HEK293 (cell line): ENCODE results near the gene EVL.

ENCODE experiments used
- CTCF ChIA-PET: fragments of 350-600 bp; formaldehyde crosslinking; extraction: SDS; loops from one replicate; lab custom pipeline; 2021; ENCODE audit warnings: antibody characterized with exemption; lab: Yijun Ruan, JAX
- POLR2A ChIA-PET: fragments of 300-600 bp; formaldehyde crosslinking; extraction: SDS; loops from one replicate; lab custom pipeline; 2020; ENCODE audit warnings: antibody characterized with exemption, inconsistent platforms; lab: Yijun Ruan, JAX
- H3K27ac ChIP-seq: fragments of 200-500 bp; sonication (Bioruptor generic); 2 replicates; pipeline ENCODE4 v1.5.1; 2014; ENCODE audit warnings: low read depth, low read length, control low read depth, inconsistent platforms; ENCODE audit errors: extremely low read depth
- H3K36me3 ChIP-seq, 2 experiments: fragments of 200-500 bp in 1 of 2; sonication (Bioruptor generic) in 1 of 2; 1 replicate in 1 of 2; 2 replicates in 1 of 2; pipeline ENCODE4 v1.5.1; 2014 to 2017; ENCODE audit warnings: inconsistent platforms in 2 of 2, low read length in 2 of 2; ENCODE audit not compliant: control insufficient read depth in 2 of 2, insufficient read depth in 1 of 2
- H3K4me1 ChIP-seq: fragments of 200-500 bp; sonication (Bioruptor generic); 2 replicates; pipeline ENCODE4 v1.5.1; 2014; ENCODE audit warnings: mild to moderate bottlenecking, low read length, inconsistent platforms; ENCODE audit not compliant: control insufficient read depth, insufficient read depth
- H3K4me3 ChIP-seq: 2 replicates; pipeline ENCODE4 v1.5.1; 2011; ENCODE audit warnings: low read depth, mild to moderate bottlenecking, control low read depth, low read length, moderate library complexity
- H3K9me3 ChIP-seq: fragments of 200-500 bp; sonication (Bioruptor generic); 2 replicates; pipeline ENCODE4 v1.5.1; 2014; ENCODE audit warnings: low read depth, low read length, inconsistent platforms; ENCODE audit not compliant: control insufficient read depth, insufficient read depth
- GLIS1 ChIP-seq: fragments of 450-650 bp; formaldehyde crosslinking; IDR thresholded peaks from 2 replicates; pipeline ENCODE4 v1.5.1; 2016; ENCODE audit warnings: missing biosample characterization, missing genetic modification characterization
- MYNN ChIP-seq: fragments of 450-650 bp; formaldehyde crosslinking; IDR thresholded peaks from 2 replicates; pipeline ENCODE4 v1.5.1; 2016; ENCODE audit warnings: missing biosample characterization, missing genetic modification characterization, borderline replicate concordance
- MZF1 ChIP-seq: fragments of 450-650 bp; formaldehyde crosslinking; IDR thresholded peaks from 2 replicates; pipeline ENCODE4 v1.5.1; 2017; ENCODE audit warnings: missing biosample characterization, missing genetic modification characterization, borderline replicate concordance
- SCRT1 ChIP-seq: fragments of 450-650 bp; formaldehyde crosslinking; IDR thresholded peaks from 2 replicates; pipeline ENCODE4 v1.5.1; 2016; ENCODE audit warnings: missing biosample characterization, missing genetic modification characterization, borderline replicate concordance
- TRIM28 ChIP-seq: IDR thresholded peaks from 2 replicates; pipeline ENCODE4 v1.6.1; 2011; ENCODE audit warnings: low read length, control low read depth, borderline replicate concordance
- WT1 ChIP-seq: fragments of 450-650 bp; formaldehyde crosslinking; IDR thresholded peaks from 2 replicates; pipeline ENCODE4 v1.5.1; 2016; ENCODE audit warnings: missing biosample characterization, missing genetic modification characterization
- ZFP69B ChIP-seq: fragments of 450-650 bp; formaldehyde crosslinking; IDR thresholded peaks from 2 replicates; pipeline ENCODE4 v1.5.1; 2016; ENCODE audit warnings: missing biosample characterization, missing genetic modification characterization
- ZNF112 ChIP-seq: fragments of 450-650 bp; formaldehyde crosslinking; IDR thresholded peaks from 2 replicates; pipeline ENCODE4 v1.5.0; 2017; ENCODE audit warnings: missing biosample characterization, missing genetic modification characterization
- ZNF221 ChIP-seq: fragments of 450-650 bp; formaldehyde crosslinking; IDR thresholded peaks from 2 replicates; pipeline ENCODE4 v1.5.1; 2017; ENCODE audit warnings: missing biosample characterization, missing genetic modification characterization, borderline replicate concordance
- ZNF274 ChIP-seq, 2 experiments: fragments of 200-500 bp in 1 of 2; fragments of 450-650 bp in 1 of 2; sonication (Bioruptor generic) in 1 of 2; formaldehyde crosslinking in 1 of 2; IDR thresholded peaks; 2 replicates each; pipeline versions ENCODE4 v1.5.1 to v1.6.1; 2014 to 2016; ENCODE audit warnings: borderline replicate concordance in 1 of 2, inconsistent platforms in 1 of 2, low read length in 1 of 2, missing biosample characterization in 1 of 2, missing genetic modification characterization in 1 of 2
- ZNF366 ChIP-seq: fragments of 450-650 bp; formaldehyde crosslinking; conservative IDR thresholded peaks from 2 replicates; pipeline ENCODE4 v1.5.1; 2016; ENCODE audit warnings: missing biosample characterization, missing genetic modification characterization
- ZNF48 ChIP-seq: fragments of 450-650 bp; formaldehyde crosslinking; IDR thresholded peaks from 2 replicates; pipeline ENCODE4 v1.5.1; 2016; ENCODE audit warnings: missing biosample characterization, missing genetic modification characterization
- ZNF658 ChIP-seq: fragments of 450-650 bp; formaldehyde crosslinking; IDR thresholded peaks from 2 replicates; pipeline ENCODE4; 2016; ENCODE audit warnings: missing biosample characterization, missing genetic modification characterization
- ZNF670 ChIP-seq: fragments of 450-650 bp; formaldehyde crosslinking; IDR thresholded peaks from 2 replicates; pipeline ENCODE4 v1.5.1; 2016; ENCODE audit warnings: missing biosample characterization, missing genetic modification characterization, low read depth
- ZNF677 ChIP-seq: fragments of 450-650 bp; IDR thresholded peaks from 2 replicates; pipeline ENCODE4 v1.5.0; 2018; ENCODE audit warnings: missing biosample characterization, mild to moderate bottlenecking, missing genetic modification characterization, moderate library complexity
- ZNF792 ChIP-seq: fragments of 450-650 bp; formaldehyde crosslinking; IDR thresholded peaks from 2 replicates; pipeline ENCODE4 v1.5.1; 2016; ENCODE audit warnings: missing biosample characterization, missing genetic modification characterization
- TF ChIP-seq, protein P1 (sequence below): fragments of 450-650 bp; formaldehyde crosslinking; IDR thresholded peaks from 2 replicates; pipeline ENCODE4 v1.5.1; 2017; ENCODE audit warnings: missing biosample characterization, missing genetic modification characterization
- TF ChIP-seq, protein P2 (sequence below): fragments of 450-650 bp; formaldehyde crosslinking; IDR thresholded peaks from 2 replicates; pipeline ENCODE4 v1.5.1; 2016; ENCODE audit warnings: missing biosample characterization, missing genetic modification characterization, borderline replicate concordance
- TF ChIP-seq, protein P3 (sequence below): fragments of 450-650 bp; formaldehyde crosslinking; IDR thresholded peaks from 2 replicates; pipeline ENCODE4 v1.5.1; 2017; ENCODE audit warnings: missing biosample characterization, missing genetic modification characterization
- TF ChIP-seq, protein P4 (sequence below): fragments of 450-650 bp; formaldehyde crosslinking; optimal IDR thresholded peaks from 2 replicates; pipeline ENCODE3; 2016; ENCODE audit warnings: missing biosample characterization, mild to moderate bottlenecking, missing genetic modification characterization

The EVL gene

DNA sequence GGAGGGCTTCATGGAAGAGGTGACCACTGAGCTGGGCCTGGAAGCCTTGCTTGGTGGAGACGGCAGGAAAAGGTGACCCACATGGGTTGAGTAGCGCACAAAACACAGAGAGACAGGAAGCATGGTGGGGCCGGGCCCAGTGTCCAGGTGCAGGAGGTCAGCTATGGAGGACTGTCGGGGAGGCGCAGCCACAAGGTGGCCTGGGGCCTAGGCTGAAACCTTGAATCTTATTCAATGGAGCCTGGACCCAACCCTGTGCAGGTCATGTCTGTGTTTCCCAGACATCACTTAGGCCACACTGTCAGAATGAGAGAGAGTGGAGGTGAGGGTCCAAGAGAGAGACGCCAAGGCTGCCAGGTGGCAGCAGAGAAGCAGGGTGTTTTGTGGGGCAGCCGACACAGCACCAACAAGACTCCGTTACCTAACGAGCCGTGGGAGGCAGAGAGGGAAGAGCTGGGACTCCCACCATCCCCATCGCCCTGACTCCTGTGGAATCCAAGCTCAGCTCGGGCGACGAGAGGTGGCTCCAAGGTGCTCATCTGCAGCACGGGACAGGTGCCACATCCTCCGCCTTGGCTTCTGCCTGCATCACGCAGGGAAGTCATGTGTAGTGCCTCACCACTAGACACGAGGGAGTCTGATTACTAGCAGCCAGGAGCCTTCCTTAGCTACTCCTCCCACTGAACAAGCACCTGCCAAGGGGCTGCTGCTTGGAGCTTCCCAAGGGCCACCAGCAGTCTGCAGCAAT lies 55.5 kb downstream of the EVL start:
- CTCF ChIA-PET, result interaction anchor here (0.6 to 1.5 kb wide), 2 partner anchors 12 to 19 kb away, joined by 7 to 8 read pairs; no protein-coding TSS in a partner anchor
- Histone ChIP-seq H3K9me3 (no peaks in the 10 kb centered on the region), H3K27ac (no peak overlapping the region), H3K36me3 (peaks cover 0 to 17% of the 10 kb centered on the region in 2 experiments; a peak in 2 of 3 replicates), H3K4me3 (no peak overlapping the region), H3K4me1 (no peaks in the 10 kb centered on the region)
- TF ChIP-seq, protein P1, sequence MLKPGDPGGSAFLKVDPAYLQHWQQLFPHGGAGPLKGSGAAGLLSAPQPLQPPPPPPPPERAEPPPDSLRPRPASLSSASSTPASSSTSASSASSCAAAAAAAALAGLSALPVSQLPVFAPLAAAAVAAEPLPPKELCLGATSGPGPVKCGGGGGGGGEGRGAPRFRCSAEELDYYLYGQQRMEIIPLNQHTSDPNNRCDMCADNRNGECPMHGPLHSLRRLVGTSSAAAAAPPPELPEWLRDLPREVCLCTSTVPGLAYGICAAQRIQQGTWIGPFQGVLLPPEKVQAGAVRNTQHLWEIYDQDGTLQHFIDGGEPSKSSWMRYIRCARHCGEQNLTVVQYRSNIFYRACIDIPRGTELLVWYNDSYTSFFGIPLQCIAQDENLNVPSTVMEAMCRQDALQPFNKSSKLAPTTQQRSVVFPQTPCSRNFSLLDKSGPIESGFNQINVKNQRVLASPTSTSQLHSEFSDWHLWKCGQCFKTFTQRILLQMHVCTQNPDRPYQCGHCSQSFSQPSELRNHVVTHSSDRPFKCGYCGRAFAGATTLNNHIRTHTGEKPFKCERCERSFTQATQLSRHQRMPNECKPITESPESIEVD (tag by site-specific recombination), result no peak
- TF ChIP-seq ZNF670 (tag by site-specific recombination) (no peak), ZNF274 (IDR thresholded peaks at IDR 0.05; ENCODE audit: low read length) (no peak), ZNF274 (tag by site-specific recombination; IDR thresholded peaks at IDR 0.05; ENCODE audit: borderline replicate concordance) (no peak)
- POLR2A ChIA-PET, result interaction anchor here (0.5 kb wide), 1 partner anchor 17 kb away, joined by 6 read pairs; no protein-coding TSS in a partner anchor

DNA sequence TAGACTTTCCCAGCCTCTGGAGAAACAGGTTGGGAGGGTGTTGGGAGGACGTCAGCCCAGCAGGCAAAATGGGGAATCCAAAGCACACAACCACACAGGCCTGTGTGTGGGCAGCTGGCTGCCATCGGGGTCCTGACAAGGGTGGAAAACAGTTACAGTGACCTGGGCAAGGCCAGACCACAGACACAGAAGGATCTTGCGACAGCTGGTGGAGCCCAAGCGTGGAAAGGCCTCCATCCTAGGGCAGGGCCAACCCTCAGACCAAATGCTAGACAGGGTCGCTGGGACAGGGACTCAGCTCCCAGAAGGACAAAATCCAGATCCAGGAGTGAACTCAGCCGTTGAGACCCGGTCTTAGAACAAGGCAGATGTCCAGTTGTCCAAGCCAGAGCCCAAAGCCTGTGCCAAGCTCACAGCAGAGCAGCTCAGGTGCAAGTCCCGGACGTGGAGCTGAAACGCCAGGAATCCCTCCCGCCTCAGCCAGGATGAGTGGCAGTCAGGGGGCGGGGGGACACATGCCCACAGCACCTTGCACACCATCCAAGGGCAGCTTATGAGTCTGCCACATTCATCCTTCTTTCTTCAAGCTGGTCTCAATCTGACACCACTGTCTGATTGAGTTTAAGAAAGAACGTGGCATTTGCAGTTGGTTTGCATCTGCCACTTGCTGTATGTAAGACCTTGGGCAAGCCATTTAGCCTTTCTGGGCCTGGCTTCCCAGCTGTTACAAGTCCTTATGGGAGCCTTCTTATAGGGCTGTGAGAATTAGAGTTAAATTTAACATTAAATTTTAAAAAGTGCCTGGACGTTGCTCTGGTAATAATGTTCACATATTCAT lies 56.6 kb downstream of the EVL start:
- Histone ChIP-seq H3K9me3 (no peaks in the 10 kb centered on the region), H3K4me1 (no peaks in the 10 kb centered on the region), H3K27ac (no peak overlapping the region), H3K4me3 (no peak overlapping the region), H3K36me3 (peaks cover 0 to 27% of the 10 kb centered on the region in 2 experiments; a peak in 2 of 3 replicates)
- ChIA-PET CTCF (interaction anchor here (0.6 to 1.5 kb wide), 2 partner anchors 14 to 148 kb away, joined by 4 to 8 read pairs; no protein-coding TSS in a partner anchor), POLR2A (no interaction called here)
- TF ChIP-seq, protein P2, sequence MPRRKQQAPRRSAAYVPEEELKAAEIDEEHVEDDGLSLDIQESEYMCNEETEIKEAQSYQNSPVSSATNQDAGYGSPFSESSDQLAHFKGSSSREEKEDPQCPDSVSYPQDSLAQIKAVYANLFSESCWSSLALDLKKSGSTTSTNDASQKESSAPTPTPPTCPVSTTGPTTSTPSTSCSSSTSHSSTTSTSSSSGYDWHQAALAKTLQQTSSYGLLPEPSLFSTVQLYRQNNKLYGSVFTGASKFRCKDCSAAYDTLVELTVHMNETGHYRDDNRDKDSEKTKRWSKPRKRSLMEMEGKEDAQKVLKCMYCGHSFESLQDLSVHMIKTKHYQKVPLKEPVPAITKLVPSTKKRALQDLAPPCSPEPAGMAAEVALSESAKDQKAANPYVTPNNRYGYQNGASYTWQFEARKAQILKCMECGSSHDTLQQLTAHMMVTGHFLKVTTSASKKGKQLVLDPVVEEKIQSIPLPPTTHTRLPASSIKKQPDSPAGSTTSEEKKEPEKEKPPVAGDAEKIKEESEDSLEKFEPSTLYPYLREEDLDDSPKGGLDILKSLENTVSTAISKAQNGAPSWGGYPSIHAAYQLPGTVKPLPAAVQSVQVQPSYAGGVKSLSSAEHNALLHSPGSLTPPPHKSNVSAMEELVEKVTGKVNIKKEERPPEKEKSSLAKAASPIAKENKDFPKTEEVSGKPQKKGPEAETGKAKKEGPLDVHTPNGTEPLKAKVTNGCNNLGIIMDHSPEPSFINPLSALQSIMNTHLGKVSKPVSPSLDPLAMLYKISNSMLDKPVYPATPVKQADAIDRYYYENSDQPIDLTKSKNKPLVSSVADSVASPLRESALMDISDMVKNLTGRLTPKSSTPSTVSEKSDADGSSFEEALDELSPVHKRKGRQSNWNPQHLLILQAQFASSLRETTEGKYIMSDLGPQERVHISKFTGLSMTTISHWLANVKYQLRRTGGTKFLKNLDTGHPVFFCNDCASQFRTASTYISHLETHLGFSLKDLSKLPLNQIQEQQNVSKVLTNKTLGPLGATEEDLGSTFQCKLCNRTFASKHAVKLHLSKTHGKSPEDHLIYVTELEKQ (tag by site-specific recombination), result no peak
- no peak for TF ChIP-seq TRIM28
- TF ChIP-seq, protein P3, sequence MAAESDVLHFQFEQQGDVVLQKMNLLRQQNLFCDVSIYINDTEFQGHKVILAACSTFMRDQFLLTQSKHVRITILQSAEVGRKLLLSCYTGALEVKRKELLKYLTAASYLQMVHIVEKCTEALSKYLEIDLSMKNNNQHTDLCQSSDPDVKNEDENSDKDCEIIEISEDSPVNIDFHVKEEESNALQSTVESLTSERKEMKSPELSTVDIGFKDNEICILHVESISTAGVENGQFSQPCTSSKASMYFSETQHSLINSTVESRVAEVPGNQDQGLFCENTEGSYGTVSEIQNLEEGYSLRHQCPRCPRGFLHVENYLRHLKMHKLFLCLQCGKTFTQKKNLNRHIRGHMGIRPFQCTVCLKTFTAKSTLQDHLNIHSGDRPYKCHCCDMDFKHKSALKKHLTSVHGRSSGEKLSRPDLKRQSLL (tag by site-specific recombination), result no peak
- no peak for TF ChIP-seq WT1
- no peak for TF ChIP-seq ZFP69B (tag by site-specific recombination)
- no peak for TF ChIP-seq ZNF221
- TF ChIP-seq, protein P4, sequence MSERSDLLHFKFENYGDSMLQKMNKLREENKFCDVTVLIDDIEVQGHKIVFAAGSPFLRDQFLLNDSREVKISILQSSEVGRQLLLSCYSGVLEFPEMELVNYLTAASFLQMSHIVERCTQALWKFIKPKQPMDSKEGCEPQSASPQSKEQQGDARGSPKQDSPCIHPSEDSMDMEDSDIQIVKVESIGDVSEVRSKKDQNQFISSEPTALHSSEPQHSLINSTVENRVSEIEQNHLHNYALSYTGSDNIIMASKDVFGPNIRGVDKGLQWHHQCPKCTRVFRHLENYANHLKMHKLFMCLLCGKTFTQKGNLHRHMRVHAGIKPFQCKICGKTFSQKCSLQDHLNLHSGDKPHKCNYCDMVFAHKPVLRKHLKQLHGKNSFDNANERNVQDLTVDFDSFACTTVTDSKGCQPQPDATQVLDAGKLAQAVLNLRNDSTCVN (tag by site-specific recombination), result no peak
- TF ChIP-seq ZNF670 (tag by site-specific recombination), result no peak
- TF ChIP-seq ZNF112 (tag by site-specific recombination), result no peak
- TF ChIP-seq ZNF658 (tag by site-specific recombination), result no peak
- TF ChIP-seq ZNF366 (tag by site-specific recombination), result no peak
- TF ChIP-seq ZNF792 (tag by site-specific recombination), result no peak
- TF ChIP-seq MYNN (tag by site-specific recombination), result no peak
- TF ChIP-seq GLIS1 (tag by site-specific recombination), result no peak
- TF ChIP-seq ZNF677 (tag by site-specific recombination), result no peak
- TF ChIP-seq ZNF48 (tag by site-specific recombination), result no peak
- TF ChIP-seq MZF1 (tag by site-specific recombination), result no peak
- no peak for TF ChIP-seq SCRT1
